Right kidney (tissue), 1 donor: Measurements from ENCODE around the gene RCN2.

Experiments used
- DNase-seq: peaks from one replicate; pipeline ENCODE4 v3.0.0-alpha.2; 2016

The RCN2 gene

GRCh38 chr15:76973362-76973743, 41.8 kb downstream of the RCN2 start:
- no peak for DNase-seq

- DNase-seq, result no peak
Observed at GRCh38 chr15:76973906-76974305, 42.4 kb downstream of the RCN2 start.

GRCh38 chr15:76974456-76975036, 43.0 kb downstream of the RCN2 start:
- DNase-seq, result no peak

- DNase-seq, result no peak
Observed at GRCh38 chr15:76976141-76976540, 44.6 kb downstream of the RCN2 start.

GRCh38 chr15:76976572-76977270, 45.2 kb downstream of the RCN2 start:
- DNase-seq, result no peak

GRCh38 chr15:76978522-76979330, 47.2 kb downstream of the RCN2 start:
- DNase-seq, result no peak

GRCh38 chr15:76979331-76979925, 47.9 kb downstream of the RCN2 start:
- no peak for DNase-seq

- DNase-seq, result no peak
Observed at GRCh38 chr15:76979996-76980520, 48.5 kb downstream of the RCN2 start.

GRCh38 chr15:76982356-76982755, 50.8 kb downstream of the RCN2 start:
- DNase-seq, result no peak

GRCh38 chr15:76982756-76983155, 51.2 kb downstream of the RCN2 start:
- DNase-seq, result no peak

GRCh38 chr15:76983590-76984375, 52.2 kb downstream of the RCN2 start:
- no peak for DNase-seq

- DNase-seq, result no peak
Observed at GRCh38 chr15:76986743-76987142, 55.2 kb downstream of the RCN2 start.

- DNase-seq, result no peak
Observed at GRCh38 chr15:76987276-76987675, 55.7 kb downstream of the RCN2 start.

GRCh38 chr15:76987896-76988860, 56.6 kb downstream of the RCN2 start:
- DNase-seq, result no peak

GRCh38 chr15:76988867-76989780, 57.6 kb downstream of the RCN2 start:
- DNase-seq, result no peak

- DNase-seq, result no peak
Observed at GRCh38 chr15:76991048-76991447, 59.5 kb downstream of the RCN2 start.

- DNase-seq, result no peak
Observed at GRCh38 chr15:76991741-76992645, 60.4 kb downstream of the RCN2 start.

- DNase-seq, result no peak
Observed at GRCh38 chr15:76993114-76993725, 61.7 kb downstream of the RCN2 start.
